ENCODE measurements around the gene CCDC187. TPM values are rescaled to one million over a fixed set of nuclear protein-coding genes. Genes with fewer than 3 reads are reported as not detected.

CCDC187 gene
- total RNA-seq, 4 donors from 2014 or later, result 0.27 to 5.1 (median 2.2) TPM

GRCh38 chr9:136264441-136265405 is 39.2 kb downstream of the CCDC187 start:
- Histone ChIP-seq H3K9me3 (no peaks in the 10 kb centered on the region), H3K36me3 (no peaks in the 10 kb centered on the region), H3K4me3 (no peak overlapping the region), H3K27me3 (no peaks in the 10 kb centered on the region), H3K4me1 (no peaks in the 10 kb centered on the region), H3K27ac (no peak overlapping the region)
- DNase-seq, result no peak
- TF ChIP-seq POLR2A (IDR thresholded peaks at IDR 0.05) (no peak), CTCF (IDR thresholded peaks at IDR 0.05) (no peak)
- intact Hi-C loops (cut with DNase I; ENCODE audit: low total_unique reads), result no loop called here

- Histone ChIP-seq H3K4me1 (no peaks in the 10 kb centered on the region), H3K27ac (no peak overlapping the region), H3K27me3 (no peaks in the 10 kb centered on the region), H3K9me3 (no peaks in the 10 kb centered on the region), H3K4me3 (no peak overlapping the region), H3K36me3 (no peaks in the 10 kb centered on the region)
- TF ChIP-seq POLR2A (IDR thresholded peaks at IDR 0.05) (no peak), CTCF (IDR thresholded peaks at IDR 0.05) (no peak)
- intact Hi-C loops (cut with DNase I; ENCODE audit: low total_unique reads), result no loop called here
- DNase-seq, result no peak
These were observed 39.9 kb downstream of the CCDC187 start for GRCh38 chr9:136264031-136264430.

- no peak for DNase-seq
- Histone ChIP-seq H3K4me3 (no peak overlapping the region), H3K27me3 (no peaks in the 10 kb centered on the region), H3K36me3 (no peaks in the 10 kb centered on the region), H3K4me1 (no peaks in the 10 kb centered on the region), H3K27ac (no peak overlapping the region), H3K9me3 (no peaks in the 10 kb centered on the region)
- intact Hi-C loops (cut with DNase I; ENCODE audit: low total_unique reads), result no loop called here
- TF ChIP-seq POLR2A (IDR thresholded peaks at IDR 0.05) (no peak), CTCF (IDR thresholded peaks at IDR 0.05) (no peak)
These were observed 41.2 kb downstream of the CCDC187 start for GRCh38 chr9:136262671-136263178.

- H3K4me1 ChIP-seq, result no peaks in the 10 kb centered on the region
- no peak overlapping the region for H3K4me3 ChIP-seq
- intact Hi-C loops (cut with DNase I; ENCODE audit: low total_unique reads), result no loop called here
- no peaks in the 10 kb centered on the region for H3K27me3 ChIP-seq
- H3K27ac ChIP-seq, result no peak overlapping the region
- no peaks in the 10 kb centered on the region for H3K36me3 ChIP-seq
- H3K9me3 ChIP-seq, result no peaks in the 10 kb centered on the region
- DNase-seq, result no peak
- TF ChIP-seq POLR2A (IDR thresholded peaks at IDR 0.05) (no peak), CTCF (IDR thresholded peaks at IDR 0.05) (no peak)
These were observed 42.0 kb downstream of the CCDC187 start for GRCh38 chr9:136261686-136262430.

Data from uterus (tissue), 4 donors.